ENCODE results near the gene PCDHGC3.

DNA sequence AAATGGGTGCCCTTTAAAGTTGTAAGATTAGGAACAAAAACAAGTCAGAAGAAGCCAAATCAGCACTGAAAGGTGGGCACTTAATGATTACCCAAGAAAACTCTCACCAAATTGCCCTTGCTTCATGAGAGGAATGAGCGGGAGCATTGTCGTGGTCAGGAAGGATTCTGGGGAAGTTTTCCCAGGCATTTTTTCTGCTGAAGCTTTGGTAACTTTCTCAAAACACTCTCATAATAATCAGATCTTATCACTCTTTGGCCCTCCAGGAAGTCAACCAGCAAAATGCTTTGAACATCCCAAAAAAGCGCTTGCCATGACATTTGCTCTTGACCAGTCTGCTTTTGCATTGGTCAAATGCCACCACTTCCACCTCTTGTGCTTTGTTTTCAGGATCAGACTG is 10.4 kb upstream of the PCDHGC3 start:
- TF ChIP-seq CTCF (IDR thresholded peaks at IDR 0.05) (no peak), POLR2A (IDR thresholded peaks at IDR 0.05) (no peak), POLR2AphosphoS5 (IDR thresholded peaks at IDR 0.05) (no peak), EP300 (IDR thresholded peaks at IDR 0.05) (no peak)

Measured in sigmoid colon (tissue), 4 donors.